Upper lobe of left lung (tissue), 6 donors: ENCODE results near the gene NFKB2. TPM values are rescaled to one million over a fixed set of nuclear protein-coding genes. Genes with fewer than 3 reads are reported as not detected.

Experiments used
- ATAC-seq, 2 donors: fragments of 200-7000 bp; cut with Tn5 transposase; one replicate each; pipeline ENCODE4 v1.9.1; 2022; ENCODE audit warnings: mild to moderate bottlenecking in 2 of 2, moderate library complexity in 2 of 2; ENCODE audit not compliant: low FRiP score in 2 of 2
- DNase-seq, 2 donors: peaks; one replicate each; pipeline ENCODE4 v3.0.0-alpha.2; 2019 to 2020
- H3K27ac ChIP-seq, 4 donors: fragments of 200-600 bp; sonication (generic); one replicate each; pipeline ENCODE4 v1.5.1; 2016 to 2019
- H3K27me3 ChIP-seq, 4 donors: fragments of 200-600 bp; sonication (generic); one replicate each; pipeline ENCODE4 v1.5.1; 2017 to 2019
- H3K36me3 ChIP-seq, 4 donors: fragments of 200-600 bp; sonication (generic); one replicate each; pipeline ENCODE4 v1.5.1; 2016 to 2019
- H3K4me1 ChIP-seq, 4 donors: fragments of 200-600 bp; sonication (generic); one replicate each; pipeline ENCODE4 v1.5.1; 2018 to 2019
- H3K4me3 ChIP-seq, 4 donors: fragments of 200-600 bp; sonication (generic); one replicate each; pipeline ENCODE4 v1.5.1; 2017 to 2019; ENCODE audit warnings: mild to moderate bottlenecking in 2 of 4, moderate library complexity in 1 of 4
- H3K9me3 ChIP-seq, 4 donors: fragments of 200-600 bp; sonication (generic); one replicate each; pipeline ENCODE4 v1.5.1; 2018 to 2019
- EP300 ChIP-seq, 4 donors: sonication (generic); formaldehyde crosslinking; IDR thresholded peaks; one replicate each; pipeline ENCODE4 v1.5.1; 2017; ENCODE audit warnings: antibody characterized with exemption in 4 of 4, control low read depth in 2 of 4
- POLR2A ChIP-seq, 4 donors: fragments of 450-650 bp; IDR thresholded peaks; one replicate each; pipeline ENCODE4 v1.5.1; 2016 to 2017; ENCODE audit warnings: antibody characterized with exemption in 4 of 4, mild to moderate bottlenecking in 2 of 4
- POLR2AphosphoS5 ChIP-seq, 2 donors: sonication (generic); formaldehyde crosslinking; IDR thresholded peaks; one replicate each; pipeline ENCODE4 v1.5.1; 2017; ENCODE audit warnings: antibody characterized with exemption in 2 of 2
- WGBS, 2 donors: methylation state at CpG; one replicate each; pipeline ENCODE4 v1.1.5; 2017 to 2018; 5-methylcytosine and 5-hydroxymethylcytosine counted together
- small RNA-seq, 4 donors: library from RNA; depleted of rRNA; stranded (forward); fragments of <200 nt; gene quantifications; one replicate each; pipeline ENCODE3, GENCODE V24; 2016
- total RNA-seq, 6 donors: library from RNA; depleted of rRNA in 4 of 6; stranded (reverse); fragments of >200 nt in 4 of 6; gene quantifications; one replicate each; pipeline versions ENCODE4 v1.1.0 to v1.2.1, GENCODE V29; 2016 to 2021
- TF ChIP-seq, protein P1 (sequence below), 6 experiments: fragments of 450-650 bp in 4 of 6; fragments of 200-600 bp in 2 of 6; sonication (generic) in 2 of 6; IDR thresholded peaks; one replicate each; pipeline ENCODE4 v1.5.1; 2016 to 2019; ENCODE audit warnings: antibody characterized with exemption in 6 of 6
- donor health status: DM: no; HTN: no; CAD: no; lungs with moderate emphysema.
- donor health status: DM: no; HTN: yes; CAD: no; lungs with severe emphysema.

The NFKB2 gene
- total RNA-seq, 6 donors from 2014 or later = 31.2 to 67.6 (median 41.2) TPM

- H3K36me3 ChIP-seq = no peaks in the 10 kb centered on the region
- ATAC-seq (peak; percentile 64 to 86), DNase-seq (peak; percentile 86 to 92)
- no peaks in the 10 kb centered on the region for H3K9me3 ChIP-seq
- 8% methylated on average over 30 of the region's 30 CpGs for WGBS, 2 donors
- no peaks in the 10 kb centered on the region for H3K27me3 ChIP-seq
- peak overlapping the region; percentile 76 to 97 (median 94) for H3K4me3 ChIP-seq
- TF ChIP-seq POLR2AphosphoS5 (IDR thresholded peaks at IDR 0.05) (no peak), POLR2A (IDR thresholded peaks at IDR 0.05) (no peak), EP300 (IDR thresholded peaks at IDR 0.05) (no peak)
- TF ChIP-seq, protein P1, sequence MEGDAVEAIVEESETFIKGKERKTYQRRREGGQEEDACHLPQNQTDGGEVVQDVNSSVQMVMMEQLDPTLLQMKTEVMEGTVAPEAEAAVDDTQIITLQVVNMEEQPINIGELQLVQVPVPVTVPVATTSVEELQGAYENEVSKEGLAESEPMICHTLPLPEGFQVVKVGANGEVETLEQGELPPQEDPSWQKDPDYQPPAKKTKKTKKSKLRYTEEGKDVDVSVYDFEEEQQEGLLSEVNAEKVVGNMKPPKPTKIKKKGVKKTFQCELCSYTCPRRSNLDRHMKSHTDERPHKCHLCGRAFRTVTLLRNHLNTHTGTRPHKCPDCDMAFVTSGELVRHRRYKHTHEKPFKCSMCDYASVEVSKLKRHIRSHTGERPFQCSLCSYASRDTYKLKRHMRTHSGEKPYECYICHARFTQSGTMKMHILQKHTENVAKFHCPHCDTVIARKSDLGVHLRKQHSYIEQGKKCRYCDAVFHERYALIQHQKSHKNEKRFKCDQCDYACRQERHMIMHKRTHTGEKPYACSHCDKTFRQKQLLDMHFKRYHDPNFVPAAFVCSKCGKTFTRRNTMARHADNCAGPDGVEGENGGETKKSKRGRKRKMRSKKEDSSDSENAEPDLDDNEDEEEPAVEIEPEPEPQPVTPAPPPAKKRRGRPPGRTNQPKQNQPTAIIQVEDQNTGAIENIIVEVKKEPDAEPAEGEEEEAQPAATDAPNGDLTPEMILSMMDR (IDR thresholded peaks at IDR 0.05) = no peak
- peaks cover 18 to 50% (median 31%) of the 10 kb centered on the region in 4 donors for H3K4me1 ChIP-seq
- peak overlapping the region; percentile 87 to 95 (median 90) for H3K27ac ChIP-seq
These were observed 54.0 kb downstream of the NFKB2 start for GRCh38 chr10:102449321-102450123.

DNA sequence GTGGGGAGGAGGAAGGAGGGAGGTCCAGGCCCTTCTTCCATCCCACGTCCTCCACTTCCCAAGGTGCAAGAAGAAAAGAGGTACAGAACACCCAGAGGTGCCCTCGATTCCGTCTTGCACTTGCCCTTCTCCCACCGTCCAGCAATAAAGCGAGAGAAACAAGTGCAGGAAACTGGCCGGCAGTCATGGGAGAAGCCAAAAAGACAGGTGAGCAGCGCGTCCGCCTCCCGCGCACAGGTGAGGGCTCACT is 54.5 kb downstream of the NFKB2 start:
- WGBS, 2 donors = 0 to 1% methylated on average over 11 of the region's 11 CpGs
- ATAC-seq = no peak
- peaks cover 18 to 54% (median 36%) of the 10 kb centered on the region in 4 donors for H3K4me1 ChIP-seq
- no peak for TF ChIP-seq EP300 (IDR thresholded peaks at IDR 0.05)
- TF ChIP-seq, protein P1 (IDR thresholded peaks at IDR 0.05) = no peak
- no peak for TF ChIP-seq POLR2AphosphoS5 (IDR thresholded peaks at IDR 0.05)
- TF ChIP-seq POLR2A (IDR thresholded peaks at IDR 0.05) = no peak
- H3K36me3 ChIP-seq = no peaks in the 10 kb centered on the region
- peak overlapping the region; percentile 76 to 97 (median 94) for H3K4me3 ChIP-seq
- no peaks in the 10 kb centered on the region for H3K9me3 ChIP-seq
- no peak for DNase-seq
- peak overlapping the region; percentile 87 to 95 (median 90) for H3K27ac ChIP-seq
- no peaks in the 10 kb centered on the region for H3K27me3 ChIP-seq

DNA sequence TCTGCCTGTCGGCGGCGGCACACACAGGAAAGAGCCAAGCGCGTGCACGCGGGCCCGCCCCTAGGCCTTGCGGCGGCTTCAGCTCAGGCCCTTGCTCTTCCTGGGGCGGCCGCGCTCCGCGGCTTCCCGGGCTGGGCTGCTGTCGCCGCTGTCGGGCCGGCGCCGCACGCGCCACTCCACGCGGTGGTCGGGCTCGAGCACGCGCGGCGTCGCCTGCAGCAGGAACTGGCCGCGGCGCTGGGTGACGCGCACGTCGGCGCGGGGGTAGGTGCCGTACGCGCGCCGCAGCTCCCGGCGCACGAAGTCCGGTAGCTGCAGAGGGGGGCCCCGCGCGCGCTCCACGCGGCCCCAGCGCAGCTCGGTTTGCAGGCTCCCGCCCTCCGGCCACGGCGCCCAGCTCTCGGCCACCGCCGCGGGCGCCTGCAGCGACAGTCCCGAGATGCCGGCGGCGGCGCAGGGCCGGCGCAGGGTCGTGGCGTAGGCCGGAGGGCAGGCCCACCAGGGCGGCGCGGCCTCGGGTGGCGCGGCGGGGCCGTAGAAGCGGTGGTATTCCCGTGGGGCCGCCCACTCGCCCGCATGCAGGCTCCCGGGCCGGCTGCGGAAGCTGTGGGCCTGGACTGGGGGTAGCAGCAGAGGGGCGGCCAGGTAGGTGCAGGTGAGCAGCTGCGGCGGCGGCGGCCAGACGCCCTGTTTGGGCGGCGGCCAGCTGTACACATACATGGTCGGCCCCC is 55.0 kb downstream of the NFKB2 start:
- Histone ChIP-seq H3K9me3 (no peaks in the 10 kb centered on the region), H3K36me3 (no peaks in the 10 kb centered on the region), H3K27ac (peak overlapping the region; percentile 87 to 95 (median 90)), H3K4me3 (peak overlapping the region; percentile 84 to 97 (median 94)), H3K27me3 (no peaks in the 10 kb centered on the region), H3K4me1 (peaks cover 18 to 58% (median 39%) of the 10 kb centered on the region in 4 donors)
- DNase-seq (peak; percentile 92 to 98), ATAC-seq (peak; percentile 89 to 93)
- peak; percentile 46 to 48 for TF ChIP-seq POLR2AphosphoS5 (IDR thresholded peaks at IDR 0.05)
- TF ChIP-seq, protein P1 (IDR thresholded peaks at IDR 0.05) = peak in 3 of 6 experiments; percentile 16 to 49 (median 27)
- TF ChIP-seq EP300 (IDR thresholded peaks at IDR 0.05) = no peak
- peak in 3 of 4 donors; percentile 58 to 94 (median 64) for TF ChIP-seq POLR2A (IDR thresholded peaks at IDR 0.05)
- 0% methylated on average over 2 to 22 of the region's 104 CpGs for WGBS, 2 donors

DNA sequence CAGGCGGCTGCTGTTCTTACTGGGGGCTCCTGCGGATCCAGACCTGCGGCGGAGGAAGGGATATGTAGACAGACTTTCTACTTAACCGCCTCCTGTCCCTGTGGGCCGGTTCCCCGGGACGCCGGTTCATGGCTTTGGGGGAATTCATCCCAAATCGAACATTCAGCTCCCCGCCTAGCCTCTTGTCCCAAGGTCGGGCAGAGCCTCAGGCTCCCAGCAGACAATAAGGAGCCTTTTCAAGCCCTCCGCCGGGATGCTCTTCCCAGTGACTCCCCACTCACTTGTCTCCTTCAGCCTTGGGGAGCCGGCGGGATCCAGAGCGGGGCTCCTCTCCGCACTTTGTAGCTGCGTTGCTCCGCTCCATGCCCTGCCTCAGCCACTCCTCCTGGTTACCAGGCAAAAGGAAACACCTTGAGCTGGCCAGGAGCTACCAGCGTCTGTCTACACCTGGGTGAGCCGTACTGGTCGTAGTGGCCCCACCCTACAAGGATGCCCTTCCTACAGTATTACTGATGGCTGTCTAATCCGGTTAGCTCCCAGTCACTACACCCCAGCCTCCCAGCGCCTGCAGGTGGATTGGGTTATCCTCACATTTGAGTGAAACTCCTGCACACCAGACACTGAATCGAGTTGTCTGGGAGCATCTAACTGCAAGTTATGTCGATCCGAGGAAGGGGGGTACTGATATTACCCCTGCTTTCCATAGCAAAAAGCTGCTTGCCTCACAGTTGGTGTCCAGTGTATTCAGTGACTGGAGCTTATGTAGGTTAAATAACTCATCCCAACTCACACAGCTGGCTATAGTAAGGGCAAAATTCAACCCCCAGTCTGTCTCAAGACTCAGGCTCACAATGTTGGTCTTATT is 55.8 kb downstream of the NFKB2 start, which contains the start of gene C10orf95:
C10orf95 (minus strand) TSS at position 439 of the 865 bp plus-strand sequence. CDS start 450 bp downstream, outside the sequence.
- Histone ChIP-seq H3K27ac (peak within 1 kb of the TSS; percentile 87 to 95 (median 90)), H3K9me3 (no peaks in the 10 kb centered on the region), H3K4me3 (peak within 1 kb of the TSS; percentile 84 to 97 (median 94)), H3K27me3 (no peaks in the 10 kb centered on the region), H3K36me3 (no peaks in the 10 kb centered on the region), H3K4me1 (peaks cover 21 to 66% (median 42%) of the 10 kb centered on the region in 4 donors)
- WGBS, 2 donors = 22 to 35% methylated on average over 13 to 23 of the region's 28 CpGs
- peak in 1 of 2 donors; percentile 8 for ATAC-seq
- peak in 1 of 2 donors; percentile 66 for DNase-seq
- TF ChIP-seq, protein P1 (IDR thresholded peaks at IDR 0.05) = no peak
- TF ChIP-seq POLR2A (IDR thresholded peaks at IDR 0.05) = peak in 1 of 4 donors; percentile 23

Small RNA genes lying within 50 kb of the gene (small RNA-seq; reads per million reads assigned to genes)
- gene MIR146B = 18,036 to 89,349 (median 40,621) reads per million in 4 donors

Other genes starting within 250 kb of the NFKB2 start
- 10 to 100 TPM; 21.4 to 72.8 (median 44.3) TPM for gene NOLC1, start 243.3 kb upstream of the NFKB2 start, total RNA-seq
- gene ELOVL3, start 169.4 kb upstream of the NFKB2 start, total RNA-seq = 1 to 10 TPM in 2 of 6 donors, under 1 TPM in 1, not detected in 3; 0.46 to 2.7 (median 1.1) TPM
- gene PITX3, start 154.2 kb upstream of the NFKB2 start, total RNA-seq = under 1 TPM in 1 of 6 donors, not detected in 5; 0.61 TPM
- gene GBF1, start 150.2 kb upstream of the NFKB2 start, total RNA-seq = 10 to 100 TPM; 36.7 to 59.7 (median 44.4) TPM
- gene PSD, start 23.1 kb downstream of the NFKB2 start, total RNA-seq = 10 to 100 TPM in 2 of 6 donors, 1 to 10 TPM in 4; 1.1 to 28.3 (median 3.5) TPM
- 10 to 100 TPM; 18.5 to 70.2 (median 26.8) TPM for gene FBXL15, start 25.1 kb downstream of the NFKB2 start, total RNA-seq
- gene CUEDC2, start 36.9 kb downstream of the NFKB2 start, total RNA-seq = 10 to 100 TPM; 33.1 to 67.1 (median 46.5) TPM
- 10 to 100 TPM in 5 of 6 donors, 1 to 10 TPM in 1; 5.9 to 27.5 (median 15.1) TPM for gene C10orf95, start 55.8 kb downstream of the NFKB2 start, total RNA-seq
- 100 to 1,000 TPM in 2 of 6 donors, 10 to 100 TPM in 4; 54.5 to 126 (median 93.2) TPM for gene ACTR1A, start 107.0 kb downstream of the NFKB2 start, total RNA-seq
- 10 to 100 TPM in 5 of 6 donors, 1 to 10 TPM in 1; 4.1 to 15.7 (median 11.9) TPM for gene SUFU, start 108.3 kb downstream of the NFKB2 start, total RNA-seq
- gene TRIM8, start 248.8 kb downstream of the NFKB2 start, total RNA-seq = 100 to 1,000 TPM; 162 to 279 (median 177) TPM